Tibial artery (tissue), 4 donors: ENCODE measurements around the gene PCDHA6.
"Not testable (repeated sequence)": the region's sequence is repeated elsewhere in the genome, so short reads cannot be mapped to it uniquely, and the experiment has no call there.

Source experiments
- DNase-seq, 2 donors: peaks; one replicate each; pipeline ENCODE4 v3.0.0-alpha.2; 2019
- H3K27ac ChIP-seq, 2 donors: fragments of 200-600 bp; sonication (generic) in 1 of 2; 1 replicate in 1 of 2; 2 replicates in 1 of 2; pipeline ENCODE4 v1.5.1; 2018 to 2019; ENCODE audit warnings: mild to moderate bottlenecking in 1 of 2
- H3K27me3 ChIP-seq, 2 donors: fragments of 200-600 bp; sonication (generic) in 1 of 2; one replicate each; pipeline versions ENCODE4 v1.5.1 to v1.6.0; 2016 to 2019
- H3K36me3 ChIP-seq, 3 donors: fragments of 200-600 bp; sonication (generic) in 2 of 3; one replicate each; pipeline ENCODE4 v1.5.1; 2016 to 2019; ENCODE audit warnings: mild to moderate bottlenecking in 2 of 3
- H3K4me1 ChIP-seq, 4 donors: fragments of 200-600 bp; sonication (generic) in 2 of 4; 1 replicate in 3 of 4; 2 replicates in 1 of 4; pipeline ENCODE4 v1.5.1; 2016 to 2019
- H3K4me3 ChIP-seq, 2 donors: fragments of 200-600 bp; sonication (generic) in 1 of 2; 1 replicate in 1 of 2; 2 replicates in 1 of 2; pipeline ENCODE4 v1.5.1; 2018 to 2019; ENCODE audit warnings: mild to moderate bottlenecking in 2 of 2
- H3K9me3 ChIP-seq, 3 donors: fragments of 200-600 bp; sonication (generic) in 1 of 3; one replicate each; pipeline ENCODE4 v1.5.1; 2016 to 2019
- intact Hi-C: fragments of 100-400 bp; cut with DNase I; formaldehyde crosslinking; loops from one replicate; pipeline ENCODE4 v1.15.0; 2023; ENCODE audit warnings: low total_unique reads
- TF ChIP-seq, protein P1 (sequence below), 2 experiments: fragments of 200-600 bp in 1 of 2; fragments of 450-650 bp in 1 of 2; IDR thresholded peaks; one replicate each; pipeline ENCODE4 v1.5.1; 2017 to 2019; ENCODE audit warnings: antibody characterized with exemption in 2 of 2, mild to moderate bottlenecking in 1 of 2, moderate library complexity in 1 of 2

The PCDHA6 gene

DNA sequence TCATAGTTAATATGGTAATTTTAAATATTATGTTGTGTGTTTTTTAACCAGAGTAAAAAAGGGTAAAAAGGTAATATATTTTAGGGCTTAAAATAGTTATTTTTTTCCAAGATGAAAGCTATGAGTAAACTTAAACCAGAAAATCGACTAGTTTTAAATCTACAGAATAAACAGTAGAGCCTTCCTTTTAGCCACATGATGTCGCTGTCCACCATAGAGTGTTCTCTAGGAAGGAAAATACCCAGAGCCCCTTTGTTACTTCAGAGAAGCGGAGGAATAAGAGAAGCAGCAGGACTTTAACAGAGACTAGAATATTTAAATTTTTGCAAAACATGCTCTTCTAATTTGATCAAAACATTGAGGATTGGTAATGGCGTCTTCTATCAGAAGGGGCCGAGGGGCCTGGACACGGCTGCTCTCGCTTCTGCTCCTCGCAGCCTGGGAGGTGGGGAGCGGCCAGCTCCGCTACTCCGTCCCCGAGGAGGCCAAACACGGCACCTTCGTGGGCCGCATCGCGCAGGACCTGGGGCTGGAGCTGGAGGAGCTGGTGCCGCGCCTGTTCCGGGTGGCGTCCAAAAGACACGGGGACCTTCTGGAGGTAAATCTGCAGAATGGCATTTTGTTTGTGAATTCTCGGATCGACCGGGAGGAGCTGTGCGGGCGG is 33.0 kb upstream of the PCDHA6 start, which contains the start of gene PCDHA2:
PCDHA2 (plus strand) TSS at position 258 of the 664 bp plus-strand sequence.
- DNase-seq: no peak
- Histone ChIP-seq H3K4me3 (peak within 1 kb of the TSS in 1 of 2 donors; percentile 18), H3K4me1 (no peaks in the 10 kb centered on the region), H3K27ac (no peak within 1 kb of the TSS), H3K36me3 (no peaks in the 10 kb centered on the region), H3K9me3 (peaks cover 0 to 56% (median 42%) of the 10 kb centered on the region in 3 donors), H3K27me3 (peaks cover 0 to 18% of the 10 kb centered on the region in 2 donors)
- intact Hi-C loops: no loop called here
- TF ChIP-seq, protein P1, sequence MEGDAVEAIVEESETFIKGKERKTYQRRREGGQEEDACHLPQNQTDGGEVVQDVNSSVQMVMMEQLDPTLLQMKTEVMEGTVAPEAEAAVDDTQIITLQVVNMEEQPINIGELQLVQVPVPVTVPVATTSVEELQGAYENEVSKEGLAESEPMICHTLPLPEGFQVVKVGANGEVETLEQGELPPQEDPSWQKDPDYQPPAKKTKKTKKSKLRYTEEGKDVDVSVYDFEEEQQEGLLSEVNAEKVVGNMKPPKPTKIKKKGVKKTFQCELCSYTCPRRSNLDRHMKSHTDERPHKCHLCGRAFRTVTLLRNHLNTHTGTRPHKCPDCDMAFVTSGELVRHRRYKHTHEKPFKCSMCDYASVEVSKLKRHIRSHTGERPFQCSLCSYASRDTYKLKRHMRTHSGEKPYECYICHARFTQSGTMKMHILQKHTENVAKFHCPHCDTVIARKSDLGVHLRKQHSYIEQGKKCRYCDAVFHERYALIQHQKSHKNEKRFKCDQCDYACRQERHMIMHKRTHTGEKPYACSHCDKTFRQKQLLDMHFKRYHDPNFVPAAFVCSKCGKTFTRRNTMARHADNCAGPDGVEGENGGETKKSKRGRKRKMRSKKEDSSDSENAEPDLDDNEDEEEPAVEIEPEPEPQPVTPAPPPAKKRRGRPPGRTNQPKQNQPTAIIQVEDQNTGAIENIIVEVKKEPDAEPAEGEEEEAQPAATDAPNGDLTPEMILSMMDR (IDR thresholded peaks at IDR 0.05): no peak

DNA sequence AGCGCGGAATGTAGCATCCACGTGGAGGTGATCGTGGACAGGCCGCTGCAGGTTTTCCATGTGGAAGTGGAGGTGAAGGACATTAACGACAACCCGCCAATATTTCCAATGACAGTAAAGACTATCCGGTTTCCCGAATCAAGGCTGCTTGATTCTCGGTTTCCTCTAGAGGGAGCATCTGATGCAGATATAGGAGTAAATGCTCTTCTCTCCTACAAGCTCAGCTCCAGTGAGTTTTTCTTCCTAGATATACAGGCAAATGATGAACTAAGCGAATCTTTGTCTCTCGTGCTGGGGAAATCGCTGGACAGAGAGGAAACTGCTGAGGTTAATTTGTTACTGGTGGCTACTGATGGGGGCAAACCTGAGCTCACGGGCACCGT is 32.5 kb upstream of the PCDHA6 start:
- Histone ChIP-seq H3K9me3 (peaks cover 0 to 51% (median 42%) of the 10 kb centered on the region in 3 donors), H3K4me3 (no peak overlapping the region), H3K27me3 (peaks cover 0 to 18% of the 10 kb centered on the region in 2 donors), H3K36me3 (no peaks in the 10 kb centered on the region), H3K27ac (no peak overlapping the region), H3K4me1 (no peaks in the 10 kb centered on the region)
- intact Hi-C loops: no loop called here
- no peak for DNase-seq
- TF ChIP-seq, protein P1 (IDR thresholded peaks at IDR 0.05): no peak

DNA sequence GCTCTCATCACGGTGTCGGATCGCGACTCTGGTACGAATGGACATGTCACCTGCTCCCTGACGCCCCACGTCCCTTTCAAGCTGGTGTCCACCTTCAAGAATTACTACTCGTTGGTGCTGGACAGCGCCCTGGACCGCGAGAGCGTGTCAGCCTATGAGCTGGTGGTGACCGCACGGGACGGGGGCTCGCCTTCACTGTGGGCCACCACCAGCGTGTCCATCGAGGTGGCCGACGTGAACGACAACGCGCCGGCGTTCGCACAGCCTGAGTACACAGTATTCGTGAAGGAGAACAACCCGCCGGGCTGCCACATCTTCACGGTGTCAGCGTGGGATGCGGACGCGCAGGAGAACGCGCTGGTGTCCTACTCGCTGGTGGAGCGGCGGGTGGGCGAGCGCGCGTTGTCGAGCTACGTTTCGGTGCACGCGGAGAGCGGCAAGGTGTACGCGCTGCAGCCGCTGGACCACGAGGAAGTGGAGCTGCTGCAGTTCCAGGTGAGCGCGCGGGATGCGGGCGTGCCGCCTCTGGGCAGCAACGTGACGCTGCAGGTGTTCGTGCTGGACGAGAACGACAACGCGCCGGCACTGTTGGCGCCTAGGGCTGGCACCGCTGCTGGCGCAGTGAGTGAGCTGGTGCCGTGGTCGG is 31.6 kb upstream of the PCDHA6 start:
- H3K4me1 ChIP-seq, H3K4me3 ChIP-seq, intact Hi-C loops, H3K27ac ChIP-seq, H3K36me3 ChIP-seq: not testable (repeated sequence)
- peaks cover 0 to 18% of the 10 kb centered on the region in 2 donors for H3K27me3 ChIP-seq
- H3K9me3 ChIP-seq: peaks cover 0 to 50% (median 42%) of the 10 kb centered on the region in 3 donors
- DNase-seq: peak in 1 of 2 donors; percentile 59

DNA sequence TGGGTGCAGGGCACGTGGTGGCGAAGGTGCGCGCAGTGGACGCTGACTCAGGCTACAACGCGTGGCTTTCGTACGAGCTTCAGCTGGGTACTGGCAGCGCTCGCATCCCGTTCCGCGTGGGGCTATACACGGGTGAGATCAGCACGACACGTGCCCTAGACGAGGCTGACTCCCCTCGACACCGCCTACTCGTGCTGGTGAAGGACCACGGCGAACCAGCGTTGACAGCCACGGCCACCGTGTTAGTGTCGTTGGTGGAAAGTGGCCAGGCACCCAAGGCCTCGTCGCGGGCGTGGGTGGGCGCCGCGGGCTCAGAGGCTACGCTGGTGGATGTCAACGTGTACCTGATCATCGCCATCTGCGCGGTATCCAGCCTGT is 31.1 kb upstream of the PCDHA6 start:
- peaks cover 0 to 4% (median 0%) of the 10 kb centered on the region in 3 donors for H3K36me3 ChIP-seq
- no peak overlapping the region for H3K4me3 ChIP-seq
- TF ChIP-seq, protein P1 (IDR thresholded peaks at IDR 0.05): no peak
- DNase-seq: peak in 1 of 2 donors; percentile 53
- peaks cover 0 to 18% of the 10 kb centered on the region in 2 donors for H3K27me3 ChIP-seq
- H3K4me1 ChIP-seq: no peaks in the 10 kb centered on the region
- H3K9me3 ChIP-seq: peaks cover 0 to 54% (median 44%) of the 10 kb centered on the region in 3 donors
- H3K27ac ChIP-seq: no peak overlapping the region
- intact Hi-C loops: no loop called here

DNA sequence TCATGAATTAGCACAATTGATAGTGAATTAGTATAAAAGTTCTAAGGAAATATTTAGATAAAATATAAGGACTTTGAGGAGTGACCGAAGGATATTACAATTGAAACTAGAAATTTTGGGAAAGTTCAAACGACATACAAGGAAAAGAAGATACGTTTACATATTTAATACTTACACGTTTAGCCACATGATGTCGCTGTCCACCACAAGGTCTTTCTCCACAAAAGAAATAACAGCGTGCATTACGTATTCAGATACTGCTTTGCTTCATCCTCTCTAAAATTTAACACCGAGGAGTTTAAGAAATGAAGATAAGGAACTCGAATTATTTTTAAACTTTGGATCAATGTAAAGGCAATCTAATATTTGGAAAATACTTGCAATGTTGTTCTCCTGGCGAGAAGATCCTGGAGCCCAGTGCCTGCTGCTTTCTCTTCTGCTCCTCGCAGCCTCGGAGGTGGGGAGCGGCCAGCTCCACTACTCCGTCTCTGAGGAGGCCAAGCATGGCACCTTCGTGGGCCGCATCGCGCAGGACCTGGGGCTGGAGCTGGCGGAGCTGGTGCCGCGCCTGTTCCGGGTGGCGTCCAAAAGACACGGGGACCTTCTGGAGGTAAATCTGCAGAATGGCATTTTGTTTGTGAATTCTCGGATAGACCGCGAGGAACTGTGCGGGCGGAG is 26.8 kb upstream of the PCDHA6 start, which contains the start of gene PCDHA3:
PCDHA3 (plus strand) TSS at position 242 of the 678 bp plus-strand sequence.
- H3K4me1 ChIP-seq: no peaks in the 10 kb centered on the region
- peak within 1 kb of the TSS; percentile 37 to 40 for H3K4me3 ChIP-seq
- H3K36me3 ChIP-seq: peaks cover 0 to 4% (median 0%) of the 10 kb centered on the region in 3 donors
- DNase-seq: peak in 1 of 2 donors; percentile 60
- no peak within 1 kb of the TSS for H3K27ac ChIP-seq
- TF ChIP-seq, protein P1 (IDR thresholded peaks at IDR 0.05): peak; percentile 12 to 19
- peaks cover 0 to 7% of the 10 kb centered on the region in 2 donors for H3K27me3 ChIP-seq
- intact Hi-C loops: loop anchor here (10.0 kb wide), 1 partner anchor 244 kb away; no protein-coding TSS in a partner anchor
- peaks cover 0 to 45% (median 45%) of the 10 kb centered on the region in 3 donors for H3K9me3 ChIP-seq
